ENCODE data around the gene BBIP1.

BBIP1 gene

GRCh38 chr10:110881905-110882304, 37.1 kb downstream of the BBIP1 start:
- no peak for ATAC-seq (ENCODE audit: insufficient read depth, low read depth)
- no peak overlapping the region for H3K4me2 ChIP-seq (ENCODE audit: insufficient read depth, low read length)
- H3K79me2 ChIP-seq (ENCODE audit: insufficient read depth, low read length) = peaks cover 4% of the 10 kb centered on the region; the same call in 1 of the 2 replicates
- H3K27me3 ChIP-seq (ENCODE audit: insufficient read depth, low read length, poor library complexity) = no peaks in the 10 kb centered on the region
- no peak overlapping the region for H3K4me3 ChIP-seq (ENCODE audit: low read depth in 1 of 2, low read length in 2 of 2)
- H3K27ac ChIP-seq (ENCODE audit: low read length) = no peak overlapping the region
- no peak for TF ChIP-seq EZH2 (IDR thresholded peaks at IDR 0.05; ENCODE audit: borderline replicate concordance, low read depth, low read length, severe bottlenecking)
- no peaks in the 10 kb centered on the region for H3K4me1 ChIP-seq (ENCODE audit: insufficient read depth, low read length)
- H3K9me3 ChIP-seq (ENCODE audit: insufficient read depth, low read length, severe bottlenecking) = no peaks in the 10 kb centered on the region
- no peaks in the 10 kb centered on the region for H4K20me1 ChIP-seq (ENCODE audit: insufficient read depth, low read length)
- H2AFZ ChIP-seq (ENCODE audit: low read depth, low read length) = no peak overlapping the region
- no peak overlapping the region for H3K9ac ChIP-seq (ENCODE audit: low read depth, low read length)
- DNase-seq = no peak
- peaks cover 59% of the 10 kb centered on the region for H3K36me3 ChIP-seq (ENCODE audit: insufficient read depth, low read length)

DNA sequence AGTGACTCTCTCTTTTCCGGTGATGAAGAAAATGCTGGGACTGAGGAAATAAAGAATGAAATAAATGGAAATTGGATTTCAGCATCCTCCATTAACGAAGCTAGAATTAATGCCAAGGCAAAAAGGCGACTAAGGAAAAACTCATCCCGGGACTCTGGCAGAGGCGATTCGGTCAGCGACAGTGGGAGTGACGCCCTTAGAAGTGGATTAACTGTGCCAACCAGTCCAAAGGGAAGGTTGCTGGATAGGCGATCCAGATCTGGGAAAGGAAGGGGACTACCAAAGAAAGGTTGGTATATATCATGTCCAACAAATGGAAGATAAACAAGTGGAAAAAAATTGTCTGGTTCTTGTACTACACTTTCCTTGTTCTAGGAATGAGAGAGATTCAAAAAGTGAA, 37.7 kb downstream of the BBIP1 start:
- peaks cover 6% of the 10 kb centered on the region; the same call in 1 of the 2 replicates for H3K79me2 ChIP-seq (ENCODE audit: insufficient read depth, low read length)
- DNase-seq (no peak), ATAC-seq (ENCODE audit: insufficient read depth, low read depth) (no peak)
- H3K9ac ChIP-seq (ENCODE audit: low read depth, low read length) = no peak overlapping the region
- no peaks in the 10 kb centered on the region for H3K9me3 ChIP-seq (ENCODE audit: insufficient read depth, low read length, severe bottlenecking)
- H3K4me2 ChIP-seq (ENCODE audit: insufficient read depth, low read length) = no peak overlapping the region
- no peaks in the 10 kb centered on the region for H3K4me1 ChIP-seq (ENCODE audit: insufficient read depth, low read length)
- H3K27me3 ChIP-seq (ENCODE audit: insufficient read depth, low read length, poor library complexity) = no peaks in the 10 kb centered on the region
- no peak overlapping the region for H3K4me3 ChIP-seq (ENCODE audit: low read depth in 1 of 2, low read length in 2 of 2)
- peaks cover 54% of the 10 kb centered on the region for H3K36me3 ChIP-seq (ENCODE audit: insufficient read depth, low read length)
- no peak overlapping the region for H3K27ac ChIP-seq (ENCODE audit: low read length)
- TF ChIP-seq EZH2 (IDR thresholded peaks at IDR 0.05; ENCODE audit: borderline replicate concordance, low read depth, low read length, severe bottlenecking) = no peak
- TF ChIP-seq, protein P1, sequence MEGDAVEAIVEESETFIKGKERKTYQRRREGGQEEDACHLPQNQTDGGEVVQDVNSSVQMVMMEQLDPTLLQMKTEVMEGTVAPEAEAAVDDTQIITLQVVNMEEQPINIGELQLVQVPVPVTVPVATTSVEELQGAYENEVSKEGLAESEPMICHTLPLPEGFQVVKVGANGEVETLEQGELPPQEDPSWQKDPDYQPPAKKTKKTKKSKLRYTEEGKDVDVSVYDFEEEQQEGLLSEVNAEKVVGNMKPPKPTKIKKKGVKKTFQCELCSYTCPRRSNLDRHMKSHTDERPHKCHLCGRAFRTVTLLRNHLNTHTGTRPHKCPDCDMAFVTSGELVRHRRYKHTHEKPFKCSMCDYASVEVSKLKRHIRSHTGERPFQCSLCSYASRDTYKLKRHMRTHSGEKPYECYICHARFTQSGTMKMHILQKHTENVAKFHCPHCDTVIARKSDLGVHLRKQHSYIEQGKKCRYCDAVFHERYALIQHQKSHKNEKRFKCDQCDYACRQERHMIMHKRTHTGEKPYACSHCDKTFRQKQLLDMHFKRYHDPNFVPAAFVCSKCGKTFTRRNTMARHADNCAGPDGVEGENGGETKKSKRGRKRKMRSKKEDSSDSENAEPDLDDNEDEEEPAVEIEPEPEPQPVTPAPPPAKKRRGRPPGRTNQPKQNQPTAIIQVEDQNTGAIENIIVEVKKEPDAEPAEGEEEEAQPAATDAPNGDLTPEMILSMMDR (IDR thresholded peaks at IDR 0.05; ENCODE audit: borderline replicate concordance, extremely low read depth, low read length, poor library complexity, severe bottlenecking) = no peak
- no peaks in the 10 kb centered on the region for H4K20me1 ChIP-seq (ENCODE audit: insufficient read depth, low read length)
- H2AFZ ChIP-seq (ENCODE audit: low read depth, low read length) = no peak overlapping the region

- Histone ChIP-seq H3K79me2 (ENCODE audit: insufficient read depth, low read length) (peaks cover 16% of the 10 kb centered on the region), H3K27me3 (ENCODE audit: insufficient read depth, low read length, poor library complexity) (no peaks in the 10 kb centered on the region), H3K4me3 (ENCODE audit: low read depth in 1 of 2, low read length in 2 of 2) (no peak overlapping the region), H3K9ac (ENCODE audit: low read depth, low read length) (no peak overlapping the region), H4K20me1 (ENCODE audit: insufficient read depth, low read length) (no peaks in the 10 kb centered on the region), H3K4me1 (ENCODE audit: insufficient read depth, low read length) (no peaks in the 10 kb centered on the region; the same call in 1 of the 2 replicates), H3K36me3 (ENCODE audit: insufficient read depth, low read length) (peaks cover 48% of the 10 kb centered on the region), H3K4me2 (ENCODE audit: insufficient read depth, low read length) (no peak overlapping the region), H2AFZ (ENCODE audit: low read depth, low read length) (no peak overlapping the region), H3K27ac (ENCODE audit: low read length) (no peak overlapping the region), H3K9me3 (ENCODE audit: insufficient read depth, low read length, severe bottlenecking) (no peaks in the 10 kb centered on the region)
- TF ChIP-seq EZH2 (IDR thresholded peaks at IDR 0.05; ENCODE audit: borderline replicate concordance, low read depth, low read length, severe bottlenecking) = no peak
- TF ChIP-seq, protein P1 (IDR thresholded peaks at IDR 0.05; ENCODE audit: borderline replicate concordance, extremely low read depth, low read length, poor library complexity, severe bottlenecking) = no peak
- ATAC-seq (ENCODE audit: insufficient read depth, low read depth) (no peak), DNase-seq (no peak)
Measured at GRCh38 chr10:110880012-110880411, 39.0 kb downstream of the BBIP1 start.

DNA sequence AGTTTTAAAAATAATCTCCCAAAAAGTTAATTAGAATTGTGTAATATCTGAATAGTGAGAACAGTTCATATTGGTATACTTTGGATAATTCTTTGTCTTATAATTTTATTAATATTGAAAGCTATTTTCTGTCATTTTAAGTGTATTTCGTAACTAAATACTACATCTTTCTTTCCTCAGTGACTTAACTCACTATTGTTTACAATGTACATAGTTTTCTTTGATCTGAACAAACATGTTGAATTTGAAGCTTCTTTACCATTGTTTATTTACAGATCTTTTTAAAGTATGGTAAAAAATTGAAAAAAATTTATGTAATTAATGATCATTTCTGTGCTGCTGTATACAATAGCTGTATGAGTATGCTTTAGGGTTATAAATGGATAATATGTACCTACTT, 42.2 kb downstream of the BBIP1 start:
- H3K79me2 ChIP-seq (ENCODE audit: insufficient read depth, low read length) = peaks cover 40% of the 10 kb centered on the region
- ATAC-seq (ENCODE audit: insufficient read depth, low read depth) = no peak

More for the DNA sequence above, 42.2 kb downstream of the BBIP1 start:
- no peaks in the 10 kb centered on the region for H4K20me1 ChIP-seq (ENCODE audit: insufficient read depth, low read length)
- no peaks in the 10 kb centered on the region for H3K27me3 ChIP-seq (ENCODE audit: insufficient read depth, low read length, poor library complexity)
- TF ChIP-seq, protein P1 (IDR thresholded peaks at IDR 0.05; ENCODE audit: borderline replicate concordance, extremely low read depth, low read length, poor library complexity, severe bottlenecking) = no peak
- no peak for TF ChIP-seq EZH2 (IDR thresholded peaks at IDR 0.05; ENCODE audit: borderline replicate concordance, low read depth, low read length, severe bottlenecking)
- DNase-seq = no peak
- H3K36me3 ChIP-seq (ENCODE audit: insufficient read depth, low read length) = peaks cover 31% of the 10 kb centered on the region
- H3K4me1 ChIP-seq (ENCODE audit: insufficient read depth, low read length) = peaks cover 15% of the 10 kb centered on the region
- no peaks in the 10 kb centered on the region for H3K9me3 ChIP-seq (ENCODE audit: insufficient read depth, low read length, severe bottlenecking)
- no peak overlapping the region for H3K4me2 ChIP-seq (ENCODE audit: insufficient read depth, low read length)
- no peak overlapping the region for H3K9ac ChIP-seq (ENCODE audit: low read depth, low read length)
- H2AFZ ChIP-seq (ENCODE audit: low read depth, low read length) = no peak overlapping the region
- no peak overlapping the region for H3K27ac ChIP-seq (ENCODE audit: low read length)
- H3K4me3 ChIP-seq (ENCODE audit: low read depth in 1 of 2, low read length in 2 of 2) = no peak overlapping the region

Data from DND-41 (cell line).